A549 (cell line): Measurements from ENCODE around the gene PPP2R3A. TPM values are rescaled to one million over a fixed set of nuclear protein-coding genes. Genes with fewer than 3 reads are reported as not detected.

Experiments used
- ATAC-seq, 2 experiments: fragments of 200-7000 bp in 1 of 2; fragments of >200 bp in 1 of 2; cut with Nextera tagmentation in 1 of 2; cut with Tn5 transposase in 1 of 2; 3 replicates each; pipeline versions ENCODE4 v1.8.0 to v1.9.1; 2018 to 2020; ENCODE audit warnings: mild to moderate bottlenecking in 1 of 2, moderate library complexity in 1 of 2
- CTCF ChIA-PET: fragments of 300-600 bp; sonication (Branson Sonifier 250); formaldehyde crosslinking; extraction: SDS; loops from one replicate; lab custom pipeline; 2021; ENCODE audit warnings: antibody characterized with exemption, inconsistent platforms; lab: Yijun Ruan, JAX
- POLR2A ChIA-PET: fragments of 350-600 bp; formaldehyde crosslinking; extraction: SDS; loops from one replicate; lab custom pipeline; 2021; ENCODE audit warnings: antibody characterized with exemption, inconsistent platforms; lab: Yijun Ruan, JAX
- DNase-seq, 2 experiments: peaks; one replicate each; pipeline versions ENCODE4 v3.0.0 to v3.0.0-alpha.2; 2011 to 2016; ENCODE audit warnings: low read depth in 1 of 2, low spot score in 1 of 2
- FAIRE-seq: peaks from 2 replicates; lab custom pipeline; 2011; peaks lifted over from hg19 to GRCh38; lab: Jason Lieb, UNC
- H3K27ac ChIP-seq, 2 experiments: fragments of >200 bp; sonication (Bioruptor Twin); formaldehyde crosslinking; 3 replicates each; pipeline ENCODE4 v1.5.1; 2016 to 2017
- H3K4me1 ChIP-seq: fragments of >200 bp; sonication (Bioruptor Twin); formaldehyde crosslinking; 3 replicates; pipeline ENCODE4 v1.6.1; 2016
- H3K4me2 ChIP-seq: fragments of >200 bp; sonication (Bioruptor Twin); formaldehyde crosslinking; 3 replicates; pipeline ENCODE4 v1.6.1; 2016
- H3K4me3 ChIP-seq: fragments of >200 bp; sonication (Bioruptor Twin); formaldehyde crosslinking; 3 replicates; pipeline ENCODE4 v1.5.1; 2016
- H3K9me3 ChIP-seq: fragments of >200 bp; sonication (Bioruptor Twin); formaldehyde crosslinking; 3 replicates; pipeline ENCODE4 v1.6.1; 2016
- BCL3 ChIP-seq: fragments of >200 bp; sonication (Bioruptor Twin); formaldehyde crosslinking; IDR thresholded peaks from 3 replicates; pipeline ENCODE4 v1.6.1; 2016
- BHLHE40 ChIP-seq: IDR thresholded peaks from 2 replicates; pipeline ENCODE4 v1.6.1; 2012; ENCODE audit warnings: low read depth, low read length, inconsistent platforms
- CBX8 ChIP-seq: fragments of 200-600 bp; sonication (generic); IDR thresholded peaks from 2 replicates; pipeline ENCODE4 v1.6.1; 2016
- CHD2 ChIP-seq: fragments of 150-350 bp; IDR thresholded peaks from 2 replicates; pipeline ENCODE4 v1.6.1; 2014; ENCODE audit warnings: low read length; ENCODE audit not compliant: partially characterized antibody
- EHMT2 ChIP-seq: fragments of 200-600 bp; sonication (generic); IDR thresholded peaks from 2 replicates; pipeline ENCODE4 v1.6.1; 2016; ENCODE audit warnings: antibody characterized with exemption, low read depth, mild to moderate bottlenecking, moderate library complexity
- FOSL2 ChIP-seq, 2 experiments: fragments of 450-650 bp in 1 of 2; fragments of >200 bp in 1 of 2; sonication (Bioruptor Twin) in 1 of 2; formaldehyde crosslinking; IDR thresholded peaks; 2 replicates each; pipeline versions ENCODE4 v1.5.0 to v1.6.1; 2016 to 2020; ENCODE audit warnings: mild to moderate bottlenecking in 1 of 2, moderate library complexity in 1 of 2
- HES2 ChIP-seq: fragments of >200 bp; sonication (Bioruptor Twin); formaldehyde crosslinking; IDR thresholded peaks from 2 replicates; pipeline ENCODE4 v1.6.1; 2016
- HOXA7 ChIP-seq: fragments of 250-450 bp; sonication (Bioruptor Pico); IDR thresholded peaks from 2 replicates; pipeline ENCODE4 v1.5.0; 2020; ENCODE audit warnings: mild to moderate bottlenecking, moderate library complexity
- HOXB5 ChIP-seq: fragments of 250-450 bp; sonication (Bioruptor Pico); IDR thresholded peaks from 2 replicates; pipeline ENCODE4 v1.5.0; 2020; ENCODE audit warnings: mild to moderate bottlenecking, moderate library complexity
- JUN ChIP-seq, 2 experiments: fragments of >200 bp; sonication (Bioruptor Twin); formaldehyde crosslinking; IDR thresholded peaks; 2 replicates in 1 of 2; 3 replicates in 1 of 2; pipeline ENCODE4 v1.6.1; 2016 to 2017
- JUNB ChIP-seq: fragments of >200 bp; sonication (Bioruptor Twin); formaldehyde crosslinking; IDR thresholded peaks from 2 replicates; pipeline ENCODE4 v1.6.1; 2016
- MAX ChIP-seq: IDR thresholded peaks from 2 replicates; pipeline ENCODE4 v1.6.1; 2012
- NFE2L2 ChIP-seq: fragments of 150-350 bp; conservative IDR thresholded peaks from 2 replicates; pipeline ENCODE4 v1.6.1; 2014; ENCODE audit warnings: low read length
- PBX3 ChIP-seq: IDR thresholded peaks from 2 replicates; pipeline ENCODE4 v1.6.1; 2012
- POLR2AphosphoS2 ChIP-seq: conservative IDR thresholded peaks from 2 replicates; pipeline ENCODE4 v1.6.1; 2012; ENCODE audit warnings: low read length, improper control_type of control experiment, inconsistent platforms
- RAD21 ChIP-seq, 2 experiments: fragments of >200 bp in 1 of 2; sonication (Bioruptor Twin) in 1 of 2; formaldehyde crosslinking in 1 of 2; IDR thresholded peaks in 1 of 2; conservative IDR thresholded peaks in 1 of 2; 2 replicates in 1 of 2; 3 replicates in 1 of 2; pipeline ENCODE4 v1.6.1; 2012 to 2018; ENCODE audit warnings: inconsistent platforms in 1 of 2
- RARB ChIP-seq: fragments of 250-450 bp; sonication (Bioruptor Pico); IDR thresholded peaks from 2 replicates; pipeline ENCODE4 v1.8.0; 2021; ENCODE audit warnings: mild to moderate bottlenecking, moderate library complexity
- RCOR1 ChIP-seq: fragments of 150-350 bp; IDR thresholded peaks from 2 replicates; pipeline ENCODE4 v1.6.1; 2014; ENCODE audit warnings: antibody characterized with exemption, low read length, low read depth
- RNF2 ChIP-seq: fragments of 200-600 bp; sonication (generic); IDR thresholded peaks from 2 replicates; pipeline ENCODE4 v1.6.1; 2016; ENCODE audit warnings: low read depth, mild to moderate bottlenecking, antibody characterized with exemption, moderate library complexity, borderline replicate concordance
- SMC3 ChIP-seq: fragments of >200 bp; sonication (Bioruptor Twin); formaldehyde crosslinking; IDR thresholded peaks from 3 replicates; pipeline ENCODE4 v1.6.1; 2018; ENCODE audit warnings: inconsistent platforms
- SREBF2 ChIP-seq: fragments of 450-650 bp; IDR thresholded peaks from 2 replicates; pipeline ENCODE4 v1.6.1; 2014; ENCODE audit warnings: mild to moderate bottlenecking, moderate library complexity
- TFCP2L1 ChIP-seq: fragments of 250-450 bp; sonication (Bioruptor Pico); IDR thresholded peaks from 2 replicates; pipeline ENCODE4 v1.5.0; 2021; ENCODE audit warnings: mild to moderate bottlenecking
- ZC3H11A ChIP-seq: fragments of 450-650 bp; IDR thresholded peaks from 2 replicates; pipeline ENCODE4 v1.6.1; 2014; ENCODE audit warnings: antibody characterized with exemption, mild to moderate bottlenecking
- ZSCAN20 ChIP-seq: fragments of 250-450 bp; sonication (Bioruptor Pico); IDR thresholded peaks from 2 replicates; pipeline ENCODE4 v1.8.0; 2022; ENCODE audit warnings: mild to moderate bottlenecking, moderate library complexity
- WGBS: methylation state at CpG from one replicate; pipeline ENCODE4 v1.1.6; 2017; ENCODE audit errors: missing lambda C conversion rate; 5-methylcytosine and 5-hydroxymethylcytosine counted together
- polyA plus RNA-seq, 4 experiments: library from polyadenylated mRNA; depleted of rRNA in 3 of 4; stranded (reverse); fragments of >200 nt; fragmentation: RNase III in 1 of 4; extraction: RNeasy Plus Mini Kit Qiagen cat#74134 plus additional on column Dnase treatment in 1 of 4; gene quantifications; 2 replicates in 3 of 4; 3 replicates in 1 of 4; pipeline ENCODE4 v1.2.3, GENCODE V29; 2011 to 2017

Gene PPP2R3A
- polyA plus RNA-seq, 2 of the 4 experiments (the other 2 are of a cell fraction), result 1.9 to 3.2 TPM

GRCh38 chr3:135982404-135982761 lies 16.9 kb downstream of the PPP2R3A start:
- no peak for TF ChIP-seq POLR2AphosphoS2
- no peak for TF ChIP-seq ZC3H11A
- no peak for TF ChIP-seq HOXB5
- no peak for TF ChIP-seq MAX
- TF ChIP-seq SMC3, result no peak
- no peak for TF ChIP-seq BCL3
- no peak for TF ChIP-seq JUN (IDR thresholded peaks at IDR 0.05)
- no peak for TF ChIP-seq CHD2
- no peak for TF ChIP-seq CBX8
- TF ChIP-seq SREBF2, result no peak
- TF ChIP-seq BHLHE40, result no peak
- TF ChIP-seq HOXA7 (CRISPR knock-in tag), result no peak
- no peak for TF ChIP-seq EHMT2
- no peak for TF ChIP-seq JUNB
- TF ChIP-seq ZSCAN20, result no peak
- TF ChIP-seq RNF2, result no peak
- no peak for TF ChIP-seq TFCP2L1 (CRISPR knock-in tag)
- no peak for TF ChIP-seq RCOR1
- WGBS, result 71% methylated on average over 1 of the region's 1 CpG
- DNase-seq, result no peak
- peaks cover 21% of the 10 kb centered on the region for H3K4me1 ChIP-seq
- no peaks in the 10 kb centered on the region for H3K9me3 ChIP-seq
- ATAC-seq, result peak in 1 of 2 experiments; percentile 49; a peak in 3 of 6 replicates
- POLR2A ChIA-PET, result no interaction called here
- CTCF ChIA-PET, result no interaction called here
- H3K4me2 ChIP-seq, result peak overlapping the region; percentile 65
- FAIRE-seq, result no peak
- peak overlapping the region in 1 of 2 experiments; percentile 66; a peak in 3 of 6 replicates for H3K27ac ChIP-seq
- H3K4me3 ChIP-seq, result no peak overlapping the region

GRCh38 chr3:135982922-135983581 lies 17.5 kb downstream of the PPP2R3A start:
- no peak for TF ChIP-seq PBX3
- 0 out of 2 replicates have a peak, but pooled peaks have one; percentile 47 for TF ChIP-seq FOSL2 (IDR thresholded peaks at IDR 0.05)
- peak; percentile 45; the same call in 1 of the 2 replicates for TF ChIP-seq FOSL2 (CRISPR knock-in tag; IDR thresholded peaks at IDR 0.05)
- TF ChIP-seq RARB (CRISPR knock-in tag), result no peak
- TF ChIP-seq SMC3, result no peak
- TF ChIP-seq JUNB, result 0 out of 2 replicates have a peak, but pooled peaks have one; percentile 30
- no peak for TF ChIP-seq EHMT2
- no peak for TF ChIP-seq NFE2L2
- TF ChIP-seq RAD21 (conservative IDR thresholded peaks at IDR 0.05 in 1 of 2, IDR thresholded peaks at IDR 0.05 in 1 of 2), result no peak
- TF ChIP-seq HES2, result no peak
- TF ChIP-seq, all 56 proteins: peak for 2
- CTCF ChIA-PET, result interaction anchor here (0.6 kb wide), 1 partner anchor 11 kb away, joined by 3 read pairs; no protein-coding TSS in a partner anchor
- no peaks in the 10 kb centered on the region for H3K9me3 ChIP-seq
- H3K4me2 ChIP-seq, result peak overlapping the region; percentile 65
- DNase-seq, result no peak
- peaks cover 21% of the 10 kb centered on the region for H3K4me1 ChIP-seq
- WGBS, result 14% methylated on average over 5 of the region's 5 CpGs
- no peak for FAIRE-seq
- peak overlapping the region; percentile 22 to 66; a peak in 4 of 6 replicates for H3K27ac ChIP-seq
- peak; percentile 72 to 80; a peak in 4 of 6 replicates for ATAC-seq
- POLR2A ChIA-PET, result no interaction called here
- no peak overlapping the region for H3K4me3 ChIP-seq
